Skin epidermis (tissue), 12 donors: Measurements from ENCODE around the gene SAYSD1.

Experiments used
- H3K27ac ChIP-seq, 21 experiments: fragments of 200-600 bp; sonication (generic) in 11 of 21; one replicate each; pipeline ENCODE4 v1.5.0; 2020; ENCODE audit warnings: mild to moderate bottlenecking in 3 of 21, inconsistent platforms in 2 of 21, moderate library complexity in 2 of 21
- H3K4me3 ChIP-seq, 7 experiments: fragments of 200-600 bp; sonication (generic) in 2 of 7; one replicate each; pipeline ENCODE4 v1.5.0; 2020; ENCODE audit warnings: inconsistent platforms in 2 of 7, mild to moderate bottlenecking in 2 of 7, moderate library complexity in 1 of 7

Gene SAYSD1

GRCh38 chr6:39061588-39061987 is 53.4 kb downstream of the SAYSD1 start:
- H3K27ac ChIP-seq, result peak overlapping the region in 1 of 21 experiments; percentile 44
- H3K4me3 ChIP-seq, result no peak overlapping the region

GRCh38 chr6:39061182-39061581 is 53.8 kb downstream of the SAYSD1 start:
- peak overlapping the region in 1 of 21 experiments; percentile 44 for H3K27ac ChIP-seq
- H3K4me3 ChIP-seq, result no peak overlapping the region

GRCh38 chr6:39060467-39061160 is 54.4 kb downstream of the SAYSD1 start:
- Histone ChIP-seq H3K27ac (peak overlapping the region in 1 of 21 experiments; percentile 6), H3K4me3 (no peak overlapping the region)

GRCh38 chr6:39059496-39060310 is 55.3 kb downstream of the SAYSD1 start:
- no peak overlapping the region for H3K4me3 ChIP-seq
- H3K27ac ChIP-seq, result no peak overlapping the region

GRCh38 chr6:39058471-39059147 is 56.4 kb downstream of the SAYSD1 start:
- Histone ChIP-seq H3K27ac (no peak overlapping the region), H3K4me3 (no peak overlapping the region)

GRCh38 chr6:39057251-39058155 is 57.5 kb downstream of the SAYSD1 start:
- Histone ChIP-seq H3K4me3 (no peak overlapping the region), H3K27ac (no peak overlapping the region)

GRCh38 chr6:39056681-39057080 is 58.3 kb downstream of the SAYSD1 start:
- no peak overlapping the region for H3K4me3 ChIP-seq
- H3K27ac ChIP-seq, result no peak overlapping the region

GRCh38 chr6:39056191-39056590 is 58.8 kb downstream of the SAYSD1 start:
- no peak overlapping the region for H3K27ac ChIP-seq
- H3K4me3 ChIP-seq, result no peak overlapping the region

- H3K4me3 ChIP-seq, result no peak overlapping the region
- H3K27ac ChIP-seq, result no peak overlapping the region
Measured at GRCh38 chr6:39055661-39056060, 59.3 kb downstream of the SAYSD1 start.

GRCh38 chr6:39054577-39055142 is 60.3 kb downstream of the SAYSD1 start:
- no peak overlapping the region for H3K4me3 ChIP-seq
- peak overlapping the region in 1 of 21 experiments; percentile 65 for H3K27ac ChIP-seq
